GM19463 (cell line): Measurements from ENCODE around the gene THOC2.
"Not testable (repeated sequence)": the region's sequence is repeated elsewhere in the genome, so short reads cannot be mapped to it uniquely, and the experiment has no call there.

Experiments used
- ATAC-seq: cut with Tn5 transposase; IDR thresholded peaks from one replicate; pipeline ENCODE4 v1.9.1; 2021; ENCODE audit warnings: mild to moderate bottlenecking, moderate library complexity; ENCODE audit not compliant: unreplicated experiment

THOC2 gene

DNA sequence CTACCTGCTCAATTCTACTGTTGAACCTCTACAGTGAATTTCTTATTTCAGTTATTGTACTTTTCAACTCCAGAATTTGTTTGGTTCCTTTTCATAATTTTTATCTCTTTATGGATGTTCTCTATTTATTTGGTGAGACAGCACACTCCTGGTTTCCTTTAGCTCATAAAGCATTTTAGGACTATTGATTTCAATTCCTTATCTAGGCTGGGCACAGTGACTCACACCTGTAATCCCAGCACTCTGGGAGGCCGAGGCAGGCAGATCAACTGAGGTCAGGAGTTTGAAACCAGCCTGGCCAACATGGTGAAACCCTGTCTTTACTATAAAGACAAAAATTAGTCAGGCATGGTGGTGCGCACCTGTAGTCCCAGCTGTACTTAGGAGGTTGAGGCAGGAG is 57.7 kb downstream of the THOC2 start:
- ATAC-seq, result no peak

DNA sequence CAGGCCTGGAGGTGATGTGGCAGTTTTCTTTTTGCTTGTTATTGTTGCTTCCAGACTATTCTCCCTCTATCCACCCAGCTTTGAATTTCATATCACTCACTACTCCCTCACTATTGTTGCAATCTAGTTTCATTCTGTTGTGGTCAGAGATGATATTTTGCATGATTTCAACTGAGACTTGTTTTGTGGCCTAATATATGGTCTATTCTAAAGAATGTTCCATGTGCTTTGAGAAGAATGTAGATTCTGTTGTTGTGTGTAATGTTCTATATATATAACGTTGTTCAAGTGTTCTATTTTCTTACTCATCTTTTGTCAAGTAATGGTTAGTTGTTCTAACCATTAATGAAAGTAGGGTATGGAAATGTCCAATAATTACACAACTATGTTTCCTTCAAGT is 59.0 kb downstream of the THOC2 start:
- no peak for ATAC-seq

DNA sequence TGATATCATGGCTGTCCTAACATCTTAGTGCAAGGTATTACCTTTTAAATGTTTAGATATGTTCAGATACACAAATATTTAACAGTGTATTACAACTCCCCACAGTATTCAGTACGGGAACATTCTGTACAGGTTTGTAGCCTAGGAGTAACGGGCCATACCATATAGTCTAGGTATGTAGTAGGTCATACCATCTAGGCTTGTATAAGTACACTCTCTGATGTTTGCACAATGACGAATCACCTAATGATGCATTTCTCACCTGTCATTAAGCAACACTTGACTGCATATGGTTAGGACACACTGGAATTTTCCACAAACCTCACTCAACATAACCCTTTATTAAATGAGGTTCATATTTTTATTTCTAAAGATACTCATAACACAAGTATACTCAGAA is 67.7 kb downstream of the THOC2 start:
- ATAC-seq, result no peak

DNA sequence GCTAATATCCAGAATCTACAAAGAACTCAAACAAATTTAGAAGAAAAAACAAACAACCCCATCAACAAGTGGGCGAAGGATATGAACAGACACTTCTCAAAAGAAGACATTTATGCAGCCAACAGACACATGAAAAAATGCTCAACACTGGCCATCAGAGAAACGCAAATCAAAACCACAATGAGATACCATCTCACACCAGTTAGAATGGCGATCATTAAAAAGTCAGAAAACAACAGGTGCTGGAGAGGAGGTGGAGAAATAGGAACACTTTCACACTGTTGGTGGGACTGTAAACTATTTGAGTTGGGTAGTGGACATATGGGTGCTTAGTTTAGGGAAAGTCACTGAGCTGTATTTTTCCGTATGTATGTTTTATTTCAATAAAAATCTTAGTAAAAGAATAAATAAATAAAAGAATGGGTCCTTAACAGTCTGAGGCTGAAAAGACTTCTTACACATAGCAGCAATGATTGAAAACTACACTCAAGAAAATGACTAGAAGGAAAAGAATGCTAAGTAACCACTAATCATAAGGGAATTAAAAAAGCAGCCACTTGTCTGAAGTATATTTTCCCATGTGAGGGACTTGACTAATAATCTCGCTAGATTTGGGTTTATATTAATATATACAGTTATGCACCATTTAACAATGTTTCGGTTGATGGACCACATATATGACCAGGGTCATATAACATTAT is 68.2 kb downstream of the THOC2 start:
- not testable (repeated sequence) for ATAC-seq

DNA sequence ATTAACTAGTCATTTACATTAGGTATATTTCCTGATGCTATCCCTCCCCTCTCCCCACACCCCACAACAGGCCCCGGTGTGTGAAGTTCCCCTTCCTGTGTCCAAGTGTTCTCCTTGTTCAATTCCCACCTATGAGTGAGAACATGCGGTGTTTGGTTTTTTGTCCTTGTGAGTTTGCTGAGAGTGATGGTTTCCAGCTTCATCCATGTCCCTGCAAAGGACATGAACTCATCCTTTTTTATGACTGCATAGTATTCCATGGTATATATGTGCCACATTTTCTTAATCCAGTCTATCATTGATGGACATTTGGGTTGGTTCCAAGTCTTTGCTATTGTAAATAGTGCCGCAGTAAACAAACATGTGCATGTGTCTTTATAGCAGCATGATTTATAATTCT is 69.1 kb downstream of the THOC2 start:
- ATAC-seq, result not testable (repeated sequence)

DNA sequence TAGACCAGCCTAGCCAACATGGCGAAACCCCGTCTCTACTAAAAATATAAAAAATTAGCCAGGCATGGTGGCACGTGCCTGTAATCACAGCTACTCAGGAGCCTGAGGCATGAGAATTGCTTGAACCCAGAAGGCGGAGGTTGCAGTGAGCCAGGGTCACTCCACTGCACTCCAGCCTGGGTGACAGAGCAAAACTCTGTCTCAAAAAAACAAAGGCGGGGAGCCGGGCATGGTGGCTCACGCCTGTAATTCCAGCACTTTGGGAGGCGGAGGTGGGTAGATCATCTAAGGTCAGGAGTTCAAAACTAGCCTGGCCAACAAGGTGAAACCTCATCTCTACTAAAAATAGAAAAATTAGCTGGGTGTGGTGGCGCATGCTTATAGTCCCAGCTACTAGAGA is 76.3 kb downstream of the THOC2 start:
- ATAC-seq, result not testable (repeated sequence)

DNA sequence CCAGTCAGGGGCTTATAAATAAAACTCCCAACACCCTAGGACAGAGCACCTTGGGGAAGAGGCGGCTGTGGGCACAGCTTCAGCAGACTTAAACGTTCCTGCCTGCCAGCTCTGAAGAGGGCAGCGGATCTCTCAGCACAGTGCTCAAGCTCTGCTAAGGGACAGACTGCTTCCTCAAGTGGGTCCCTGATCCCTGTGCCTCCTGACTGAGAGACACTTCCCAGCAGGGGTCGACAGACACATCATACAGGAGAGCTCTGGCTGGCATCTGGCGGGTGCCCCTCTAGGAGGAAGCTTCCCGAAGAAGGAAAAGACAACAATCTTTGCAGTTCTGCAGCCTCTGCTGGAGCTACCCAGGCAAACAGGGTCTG is 84.1 kb downstream of the THOC2 start:
- not testable (repeated sequence) for ATAC-seq

DNA sequence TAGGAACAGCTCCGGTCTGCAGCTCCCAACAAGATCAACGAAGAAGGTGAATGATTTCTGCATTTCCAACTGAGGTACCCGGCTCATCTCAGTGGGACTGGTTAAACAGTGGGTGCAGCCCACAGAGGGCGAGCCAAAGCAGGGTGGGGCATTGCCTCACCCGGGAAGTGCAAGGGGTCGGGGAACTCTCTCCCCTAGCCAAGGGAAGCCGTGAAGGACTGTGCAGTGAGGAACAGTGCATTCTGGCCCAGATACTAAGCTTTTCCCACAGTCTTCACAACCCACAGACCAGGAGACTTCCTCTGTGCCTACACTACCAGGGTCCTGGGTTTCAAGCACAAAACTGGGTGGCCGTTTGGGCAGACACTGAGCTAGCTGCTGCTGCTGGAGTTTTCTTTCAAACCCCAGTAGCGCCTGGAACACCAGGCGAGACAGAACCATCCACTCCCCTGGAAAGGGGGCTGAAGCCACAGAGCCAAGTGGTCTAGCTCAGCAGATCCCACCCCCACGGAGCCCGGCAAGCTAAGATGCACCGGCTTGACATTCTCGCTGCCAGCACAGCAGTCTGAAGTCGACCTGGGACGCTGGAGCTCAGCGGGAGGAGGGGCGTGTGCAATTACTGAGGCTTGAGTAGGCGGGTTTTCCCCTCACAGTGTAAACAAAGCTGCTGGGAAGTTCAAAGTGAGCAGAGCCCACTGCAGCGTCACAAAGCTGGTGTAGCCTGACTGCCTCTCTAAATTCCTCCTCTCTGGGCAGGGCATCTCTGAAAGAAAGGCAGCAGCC is 84.6 kb downstream of the THOC2 start:
- ATAC-seq, result no peak

DNA sequence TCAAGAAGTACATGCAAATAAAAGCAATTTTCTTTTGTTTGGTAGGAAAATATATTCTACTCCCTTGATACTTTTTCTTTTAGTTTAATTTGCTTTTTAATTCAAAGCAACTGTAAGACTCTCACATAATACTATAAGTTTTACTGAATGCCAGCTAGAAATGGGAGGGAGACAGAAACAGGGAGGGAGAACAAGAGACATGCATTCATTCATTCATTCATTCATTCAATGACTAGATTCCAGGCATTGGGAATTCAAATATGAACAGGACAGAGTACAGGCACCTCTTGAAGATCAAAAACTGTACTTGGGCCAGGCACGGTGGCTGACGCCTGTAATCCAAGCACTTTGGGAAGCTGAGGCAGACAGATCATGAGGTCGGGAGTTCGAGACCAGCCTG is 85.6 kb downstream of the THOC2 start:
- ATAC-seq, result no peak

DNA sequence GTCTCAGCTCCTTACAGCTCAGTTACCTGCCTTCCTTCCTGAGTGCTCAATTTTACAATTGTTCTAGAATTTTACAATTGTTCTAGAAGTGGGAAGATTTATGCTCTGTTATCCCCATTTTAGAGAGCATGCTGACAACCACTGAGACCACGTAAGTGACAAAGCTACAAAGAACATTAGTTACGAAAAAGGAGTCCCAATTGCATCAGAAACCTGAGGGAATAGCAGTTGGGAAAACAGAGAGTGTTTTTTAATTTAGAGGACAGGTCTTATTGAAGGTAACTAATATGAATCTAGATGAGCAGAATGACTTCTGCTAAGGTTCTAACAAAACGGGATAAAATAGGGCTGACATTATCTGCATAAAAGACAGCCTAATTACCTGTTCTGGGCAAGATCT is 103.3 kb downstream of the THOC2 start:
- no peak for ATAC-seq

DNA sequence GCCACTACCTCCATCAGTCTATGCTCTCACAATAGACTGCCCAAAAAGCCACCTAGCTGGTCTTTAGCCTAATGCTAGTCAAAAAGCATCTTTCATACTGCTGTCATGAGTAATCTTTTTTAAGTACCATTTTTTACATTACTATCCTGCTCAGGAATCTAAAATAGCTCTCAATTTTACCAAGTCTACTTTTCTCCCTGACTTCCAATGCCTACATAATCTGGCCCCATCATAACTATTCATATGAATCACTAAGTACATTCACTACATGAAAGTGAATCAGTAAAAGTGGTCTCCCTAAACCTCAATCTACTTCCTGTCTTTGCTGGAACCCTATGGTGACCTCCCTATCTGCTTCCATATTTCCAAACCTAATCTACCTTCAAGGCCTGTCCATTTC is 105.9 kb downstream of the THOC2 start:
- ATAC-seq, result no peak

DNA sequence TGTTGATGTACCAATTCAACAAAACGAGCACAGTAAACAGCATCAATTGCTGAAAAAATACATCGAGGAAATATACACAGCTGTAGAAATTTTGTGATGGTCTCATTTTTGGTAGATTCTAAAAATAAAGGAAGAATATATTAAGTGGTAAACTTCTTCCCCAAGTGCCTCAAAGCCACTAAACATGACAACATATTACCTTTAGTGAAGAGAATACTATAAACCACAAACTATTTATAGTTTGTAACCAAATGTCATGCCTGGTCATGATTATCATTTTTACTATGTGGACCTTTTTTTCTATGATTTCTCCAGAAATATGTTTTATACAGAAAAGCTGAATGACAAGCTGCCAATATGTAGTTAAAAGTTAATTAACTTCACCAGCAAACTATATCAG is 106.9 kb downstream of the THOC2 start:
- ATAC-seq, result no peak

DNA sequence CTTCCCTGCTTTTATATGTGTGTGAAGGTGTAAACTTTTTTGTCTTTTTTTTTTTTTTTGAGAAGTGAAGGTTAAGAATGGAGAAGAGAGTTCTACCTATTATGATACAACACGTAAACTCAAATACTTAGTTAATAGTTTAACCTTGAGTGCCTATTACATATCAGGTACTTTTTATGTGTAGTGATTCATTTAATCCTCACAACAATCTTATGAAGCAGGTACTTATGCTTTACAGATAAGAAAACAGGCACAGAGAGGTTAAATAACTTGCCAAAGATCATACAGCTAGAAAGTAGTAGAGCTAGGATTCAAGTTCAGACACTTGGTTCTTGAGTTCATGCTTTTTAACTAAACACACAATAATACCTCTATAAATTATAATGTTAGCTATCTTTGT is 107.4 kb downstream of the THOC2 start:
- ATAC-seq, result no peak

DNA sequence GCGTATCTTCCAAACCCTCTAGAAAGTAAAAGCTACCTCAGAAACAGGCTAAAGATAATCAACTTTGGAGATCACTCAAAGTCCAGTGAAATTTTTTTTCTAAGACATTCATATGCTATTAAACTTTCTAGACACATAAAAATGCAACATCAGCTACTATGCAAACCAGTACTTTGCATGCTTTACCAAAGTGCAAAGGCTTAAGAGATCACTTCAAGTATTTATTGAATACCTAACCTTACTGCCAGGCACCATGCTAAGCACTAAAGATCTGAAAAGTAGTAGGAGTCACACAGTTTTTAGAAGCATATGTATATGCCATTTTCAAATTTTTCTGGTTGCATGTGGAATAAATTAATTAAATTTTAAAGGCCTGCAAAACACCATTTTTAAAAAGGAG is 115.8 kb downstream of the THOC2 start:
- no peak for ATAC-seq

DNA sequence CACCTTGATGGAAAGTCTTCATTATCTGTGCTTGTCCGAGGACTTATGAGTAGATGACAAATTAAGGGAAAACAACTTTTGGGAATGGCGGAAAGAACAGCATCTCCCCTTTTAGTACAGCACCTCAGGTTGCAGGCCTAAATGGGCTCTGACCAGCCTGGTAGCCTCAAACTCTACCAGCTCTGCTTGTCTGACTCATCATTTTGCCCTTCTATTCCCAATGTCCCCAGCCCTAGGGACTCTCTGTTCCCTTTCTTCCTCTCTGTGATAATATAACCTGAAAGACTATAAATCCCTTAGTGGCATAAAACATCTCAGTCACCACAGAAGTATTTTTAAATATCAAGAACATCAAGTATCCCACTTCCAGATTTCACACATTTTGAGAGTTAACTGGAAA is 121.9 kb downstream of the THOC2 start:
- no peak for ATAC-seq

DNA sequence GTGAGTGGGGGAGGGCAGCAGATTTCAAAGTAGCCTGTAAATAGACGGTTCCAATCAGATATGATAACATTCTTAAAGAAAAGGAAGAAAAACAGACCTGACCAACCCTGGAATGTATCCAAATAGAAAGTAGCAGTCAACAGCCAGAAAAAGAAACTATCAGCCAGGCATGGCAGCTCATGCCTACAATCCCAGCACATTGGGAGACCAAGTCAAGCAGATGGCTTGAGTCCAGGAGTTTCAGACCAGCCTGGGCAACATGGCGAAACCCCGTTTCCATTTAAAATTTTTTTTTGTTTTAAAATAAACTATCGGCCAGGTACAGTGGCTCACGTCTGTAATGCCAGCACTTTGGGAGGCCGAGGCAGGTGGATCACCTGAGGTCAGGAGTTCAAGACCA is 125.0 kb downstream of the THOC2 start:
- ATAC-seq, result no peak

DNA sequence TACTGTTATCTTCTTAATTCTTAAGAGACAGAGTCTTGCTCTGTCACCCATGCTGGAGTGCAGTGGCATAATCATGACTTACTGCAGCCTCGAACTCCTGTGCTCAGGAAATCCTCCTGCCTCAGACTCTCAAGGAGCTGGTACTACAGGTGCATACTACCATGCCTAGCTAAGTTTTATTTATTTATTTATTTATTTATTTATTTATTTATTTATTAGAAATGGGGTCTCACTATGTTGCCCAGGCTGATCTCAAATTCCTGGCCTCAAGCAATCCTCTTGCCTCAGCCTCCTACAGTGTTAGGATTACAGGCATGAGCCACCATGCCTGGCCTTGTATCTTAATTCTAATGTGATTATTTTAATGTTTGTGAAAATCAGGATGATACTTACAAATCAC is 125.6 kb downstream of the THOC2 start:
- no peak for ATAC-seq

DNA sequence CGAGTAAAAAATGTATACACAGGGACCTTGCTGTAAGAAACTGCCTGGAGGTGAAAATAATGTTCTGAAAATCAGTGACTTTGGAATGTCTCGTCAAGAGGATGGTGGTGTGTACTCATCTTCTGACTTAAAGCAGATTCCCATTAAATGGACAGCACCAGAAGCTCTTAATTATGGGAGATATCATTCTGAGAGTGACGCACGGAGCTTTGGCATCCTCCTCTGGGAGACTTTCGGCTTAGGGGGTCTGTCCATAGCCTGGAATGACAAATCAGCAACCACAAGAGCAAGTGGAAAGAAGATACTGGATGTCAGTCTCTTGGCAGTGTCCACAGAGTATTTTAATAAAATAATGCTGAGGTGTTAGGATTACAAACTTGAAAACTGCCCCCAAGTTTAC is 129.4 kb downstream of the THOC2 start:
- no peak for ATAC-seq

DNA sequence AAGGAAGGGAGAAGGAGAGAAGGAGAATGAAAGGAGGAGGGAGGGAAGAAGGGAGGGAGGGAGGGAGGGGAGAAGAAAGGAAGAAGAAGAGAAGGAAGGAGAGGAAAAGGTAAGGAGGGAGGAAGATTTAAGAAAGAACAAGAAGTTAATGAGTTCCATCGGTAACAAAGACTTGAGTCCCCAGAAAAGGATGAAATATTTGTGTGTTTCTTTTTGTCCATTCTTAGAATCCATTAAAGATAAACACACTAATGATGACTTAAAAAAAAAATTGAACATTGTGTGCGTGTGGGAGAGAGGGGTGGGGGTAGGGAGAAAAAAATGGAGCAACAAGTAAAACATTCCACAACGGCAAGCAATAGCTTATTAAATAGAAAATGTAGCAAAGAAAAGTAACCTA is 131.4 kb downstream of the THOC2 start:
- ATAC-seq, result no peak

DNA sequence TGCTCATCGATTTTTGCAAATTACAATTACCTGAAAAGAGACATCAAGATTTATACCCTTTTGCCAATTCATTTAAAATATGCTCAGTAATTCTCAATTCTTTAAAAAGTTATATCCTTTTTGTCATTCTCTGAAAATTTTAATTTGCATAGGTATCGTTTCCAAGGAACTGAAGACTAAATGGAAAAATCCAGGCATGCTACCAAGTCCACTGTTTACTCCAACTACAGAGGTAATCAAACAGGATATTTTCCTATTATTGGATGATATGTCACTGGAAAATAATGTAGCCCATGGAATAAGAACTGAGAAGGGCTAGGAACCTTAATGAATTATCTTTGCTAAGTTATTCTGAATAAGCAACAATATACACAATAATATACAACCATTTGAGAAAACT is 132.7 kb downstream of the THOC2 start:
- no peak for ATAC-seq

DNA sequence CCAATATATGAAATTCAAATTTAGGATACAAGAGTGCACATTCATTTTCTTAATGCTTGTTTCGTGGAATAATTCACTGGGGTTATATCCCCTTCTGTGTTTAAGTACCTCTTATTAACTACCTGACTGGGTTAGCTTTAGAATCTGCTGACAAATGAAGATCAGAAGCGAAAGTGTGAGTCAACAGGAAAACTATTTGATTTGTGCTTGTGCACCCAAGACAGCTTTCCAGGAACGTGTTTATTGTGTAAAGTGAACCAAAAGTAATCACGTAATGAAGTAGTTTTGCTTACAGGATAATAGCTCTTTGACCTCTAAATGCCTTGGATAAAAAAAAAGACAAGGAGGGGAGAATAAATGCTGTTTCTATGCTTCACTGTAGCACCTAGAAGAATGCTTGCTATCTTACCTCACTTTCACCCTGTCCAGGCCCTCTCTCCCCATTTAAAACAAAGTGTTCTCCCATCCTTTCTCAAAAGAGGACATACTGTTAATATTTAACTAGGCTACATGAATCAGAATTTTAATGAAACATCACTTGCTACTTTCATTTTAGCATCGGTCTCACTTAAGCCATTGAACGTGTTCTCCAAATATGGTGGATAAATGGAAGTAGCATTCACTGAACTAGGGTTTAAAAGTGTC is 141.9 kb downstream of the THOC2 start:
- peak; percentile 79 for ATAC-seq

DNA sequence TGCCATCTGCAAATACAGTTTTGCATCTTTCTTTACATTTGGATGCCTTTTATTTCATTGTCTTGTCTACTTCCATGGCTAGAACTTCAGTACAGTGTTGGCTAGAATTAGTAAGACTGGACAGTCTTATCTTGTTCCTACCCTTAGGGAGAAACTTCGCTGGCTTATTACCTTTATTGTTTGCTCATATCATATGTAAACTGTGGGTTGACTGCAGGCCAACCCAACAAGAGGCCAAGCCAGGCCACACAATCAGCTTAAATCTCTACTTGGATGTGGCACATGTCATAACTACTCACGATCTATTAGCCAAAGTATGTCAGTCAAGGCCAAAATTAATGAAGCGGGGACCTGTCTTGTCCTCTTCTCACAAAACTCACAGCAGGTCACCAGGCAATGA is 144.1 kb downstream of the THOC2 start:
- no peak for ATAC-seq
